HepG2 (cell line): Measurements from ENCODE around the gene APOL4.

Experiments used
- CCDC6 ChIP-seq: sonication (generic); formaldehyde crosslinking; IDR thresholded peaks from 2 replicates; pipeline ENCODE4 v1.8.1; 2022; ENCODE audit warnings: mild to moderate bottlenecking, missing genetic modification reagents, moderate library complexity
- GLI4 ChIP-seq: sonication (generic); formaldehyde crosslinking; IDR thresholded peaks from 2 replicates; pipeline ENCODE4 v1.5.1; 2020; ENCODE audit warnings: missing genetic modification reagents, mild to moderate bottlenecking, moderate library complexity, borderline replicate concordance
- KAT7 ChIP-seq: IDR thresholded peaks from 2 replicates; pipeline ENCODE4 v1.6.1; 2018; ENCODE audit warnings: borderline replicate concordance, missing compliant biosample characterization
- POLR2A ChIP-seq, 2 experiments: IDR thresholded peaks; 2 replicates each; pipeline ENCODE4 v1.6.1; 2011; ENCODE audit warnings: low read depth in 2 of 2, low read length in 2 of 2, mild to moderate bottlenecking in 1 of 2, moderate library complexity in 1 of 2; ENCODE audit not compliant: insufficient read depth in 1 of 2
- SETDB1 ChIP-seq: sonication (generic); formaldehyde crosslinking; IDR thresholded peaks from 2 replicates; pipeline ENCODE4 v1.5.1; 2020; ENCODE audit warnings: missing genetic modification reagents, mild to moderate bottlenecking, borderline replicate concordance
- SMARCC2 ChIP-seq: fragments of 450-650 bp; IDR thresholded peaks from 2 replicates; pipeline ENCODE4 v1.6.1; 2017; ENCODE audit warnings: antibody characterized with exemption, mild to moderate bottlenecking
- ZNF510 ChIP-seq: sonication (generic); formaldehyde crosslinking; IDR thresholded peaks from 2 replicates; pipeline ENCODE4 v1.4.0; 2020; ENCODE audit warnings: low read depth, mild to moderate bottlenecking, missing genetic modification reagents
- ZNF558 ChIP-seq: sonication (generic); formaldehyde crosslinking; IDR thresholded peaks from 2 replicates; pipeline ENCODE4 v1.9.0; 2022; ENCODE audit warnings: mild to moderate bottlenecking, missing genetic modification reagents, borderline replicate concordance
- TF ChIP-seq, protein P1 (sequence below): sonication (generic); formaldehyde crosslinking; IDR thresholded peaks from 2 replicates; pipeline ENCODE4 v1.5.0; 2020; ENCODE audit warnings: mild to moderate bottlenecking, missing genetic modification reagents, moderate library complexity

DNA sequence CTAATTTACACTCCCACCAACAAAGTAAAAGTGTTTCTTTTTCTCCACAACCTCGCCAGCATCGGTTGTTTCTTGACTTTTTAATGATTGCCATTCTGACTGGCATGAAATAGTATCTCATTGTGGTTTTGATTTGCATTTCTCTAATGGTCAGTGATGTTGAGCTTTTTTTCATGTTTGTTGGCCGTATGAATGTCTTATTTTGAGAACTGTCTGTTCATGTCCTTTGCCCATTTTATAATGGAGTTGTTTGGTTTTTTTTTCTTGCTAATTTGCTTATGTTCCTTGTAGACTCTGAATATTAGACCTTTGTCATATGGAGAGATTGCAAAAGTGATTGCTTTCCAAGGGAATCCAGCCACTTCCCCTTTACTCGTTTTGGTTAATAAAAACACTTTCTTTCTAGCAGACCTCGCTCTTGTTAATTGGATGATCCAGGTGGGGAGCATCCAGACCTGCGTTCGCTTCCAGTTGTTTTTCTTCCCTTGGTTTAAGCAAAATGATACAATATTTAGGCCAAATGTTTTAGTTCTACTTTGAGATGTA is 17.1 kb upstream of the APOL4 start:
- TF ChIP-seq GLI4 (CRISPR knock-in tag), result no peak
- TF ChIP-seq, protein P1, sequence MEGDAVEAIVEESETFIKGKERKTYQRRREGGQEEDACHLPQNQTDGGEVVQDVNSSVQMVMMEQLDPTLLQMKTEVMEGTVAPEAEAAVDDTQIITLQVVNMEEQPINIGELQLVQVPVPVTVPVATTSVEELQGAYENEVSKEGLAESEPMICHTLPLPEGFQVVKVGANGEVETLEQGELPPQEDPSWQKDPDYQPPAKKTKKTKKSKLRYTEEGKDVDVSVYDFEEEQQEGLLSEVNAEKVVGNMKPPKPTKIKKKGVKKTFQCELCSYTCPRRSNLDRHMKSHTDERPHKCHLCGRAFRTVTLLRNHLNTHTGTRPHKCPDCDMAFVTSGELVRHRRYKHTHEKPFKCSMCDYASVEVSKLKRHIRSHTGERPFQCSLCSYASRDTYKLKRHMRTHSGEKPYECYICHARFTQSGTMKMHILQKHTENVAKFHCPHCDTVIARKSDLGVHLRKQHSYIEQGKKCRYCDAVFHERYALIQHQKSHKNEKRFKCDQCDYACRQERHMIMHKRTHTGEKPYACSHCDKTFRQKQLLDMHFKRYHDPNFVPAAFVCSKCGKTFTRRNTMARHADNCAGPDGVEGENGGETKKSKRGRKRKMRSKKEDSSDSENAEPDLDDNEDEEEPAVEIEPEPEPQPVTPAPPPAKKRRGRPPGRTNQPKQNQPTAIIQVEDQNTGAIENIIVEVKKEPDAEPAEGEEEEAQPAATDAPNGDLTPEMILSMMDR (CRISPR knock-in tag), result no peak
- no peak for TF ChIP-seq SETDB1 (CRISPR knock-in tag)
- no peak for TF ChIP-seq ZNF558
- TF ChIP-seq SMARCC2, result no peak
- no peak for TF ChIP-seq CCDC6 (CRISPR knock-in tag)
- no peak for TF ChIP-seq KAT7 (CRISPR knock-in tag)
- no peak for TF ChIP-seq POLR2A (IDR thresholded peaks at IDR 0.05; ENCODE audit: insufficient read depth in 1 of 2, low read depth in 2 of 2, low read length in 2 of 2)
- TF ChIP-seq ZNF510 (CRISPR knock-in tag), result no peak
